ENCODE measurements around the gene TNRC6B. TPM values are rescaled to one million over a fixed set of nuclear protein-coding genes. Genes with fewer than 3 reads are reported as not detected.

The TNRC6B gene
- total RNA-seq, 1 donor from 2014 or later, result 9.5 TPM

GRCh38 chr22:40249286-40249685 lies 71.6 kb downstream of the TNRC6B start:
- TF ChIP-seq CTCF (conservative IDR thresholded peaks at IDR 0.05; ENCODE audit: low read depth, low read length), result no peak
- DNase-seq (ENCODE audit: low read depth), result no peak

GRCh38 chr22:40250608-40251007 lies 72.9 kb downstream of the TNRC6B start:
- TF ChIP-seq CTCF (conservative IDR thresholded peaks at IDR 0.05; ENCODE audit: low read depth, low read length), result no peak
- H3K4me3 ChIP-seq (ENCODE audit: low read depth, low read length), result no peak overlapping the region
- no peak for DNase-seq (ENCODE audit: low read depth)

More at GRCh38 chr22:40249286-40249685, 71.6 kb downstream of the TNRC6B start:
- H3K4me3 ChIP-seq (ENCODE audit: low read depth, low read length), result no peak overlapping the region

GRCh38 chr22:40251106-40251505 lies 73.4 kb downstream of the TNRC6B start:
- TF ChIP-seq CTCF (conservative IDR thresholded peaks at IDR 0.05; ENCODE audit: low read depth, low read length), result no peak
- no peak for DNase-seq (ENCODE audit: low read depth)
- H3K4me3 ChIP-seq (ENCODE audit: low read depth, low read length), result no peak overlapping the region

- DNase-seq (ENCODE audit: low read depth), result no peak
- TF ChIP-seq CTCF (conservative IDR thresholded peaks at IDR 0.05; ENCODE audit: low read depth, low read length), result no peak
- H3K4me3 ChIP-seq (ENCODE audit: low read depth, low read length), result no peak overlapping the region
Observed at GRCh38 chr22:40252146-40252545, 74.4 kb downstream of the TNRC6B start.

- DNase-seq (ENCODE audit: low read depth), result no peak
- no peak overlapping the region for H3K4me3 ChIP-seq (ENCODE audit: low read depth, low read length)
- TF ChIP-seq CTCF (conservative IDR thresholded peaks at IDR 0.05; ENCODE audit: low read depth, low read length), result no peak
Observed at GRCh38 chr22:40256516-40256915, 78.8 kb downstream of the TNRC6B start.

GRCh38 chr22:40258017-40258416 lies 80.3 kb downstream of the TNRC6B start:
- DNase-seq (ENCODE audit: low read depth), result no peak
- TF ChIP-seq CTCF (conservative IDR thresholded peaks at IDR 0.05; ENCODE audit: low read depth, low read length), result no peak
- no peak overlapping the region for H3K4me3 ChIP-seq (ENCODE audit: low read depth, low read length)

- no peak for TF ChIP-seq CTCF (conservative IDR thresholded peaks at IDR 0.05; ENCODE audit: low read depth, low read length)
- H3K4me3 ChIP-seq (ENCODE audit: low read depth, low read length), result no peak overlapping the region
- DNase-seq (ENCODE audit: low read depth), result peak; percentile 57
Observed at GRCh38 chr22:40258501-40258915, 80.8 kb downstream of the TNRC6B start.
